K562 (cell line): Measurements from ENCODE around the gene SFN. TPM values are rescaled to one million over a fixed set of nuclear protein-coding genes. Genes with fewer than 3 reads are reported as not detected.
A peak's percentile ranks its signal among the peaks of the same experiment; 100 is the strongest.

Source experiments
- BHLHE40 ChIP-seq: IDR thresholded peaks from 2 replicates; pipeline ENCODE4 v1.6.1; 2011; ENCODE audit warnings: low read length, improper control_type of control experiment
- CLOCK ChIP-seq: fragments of 250-450 bp; sonication (Bioruptor Pico); IDR thresholded peaks from 2 replicates; pipeline ENCODE4 v1.4.0; 2020; ENCODE audit warnings: mild to moderate bottlenecking, moderate library complexity, borderline replicate concordance
- GABPB1 ChIP-seq: sonication (generic); formaldehyde crosslinking; IDR thresholded peaks from 2 replicates; pipeline ENCODE4 v1.8.0; 2022; ENCODE audit warnings: mild to moderate bottlenecking, missing genetic modification reagents
- ILK ChIP-seq: fragments of 450-650 bp; IDR thresholded peaks from 2 replicates; pipeline ENCODE4 v1.6.1; 2016; ENCODE audit warnings: missing genetic modification characterization, low read depth, mild to moderate bottlenecking, missing compliant biosample characterization, moderate library complexity, borderline replicate concordance
- PRDM10 ChIP-seq: fragments of 450-650 bp; IDR thresholded peaks from 2 replicates; pipeline ENCODE4 v1.6.1; 2018; ENCODE audit not compliant: partially characterized antibody
- SNRNP70 ChIP-seq: fragments of 200-400 bp; formaldehyde crosslinking; optimal IDR thresholded peaks from 2 replicates; pipeline ENCODE3; 2017; ENCODE audit warnings: low read depth, low read length
- SRSF3 ChIP-seq: fragments of 200-400 bp; formaldehyde crosslinking; IDR thresholded peaks from 2 replicates; pipeline ENCODE4 v1.6.1; 2016; ENCODE audit warnings: mild to moderate bottlenecking, low read length, moderate library complexity; ENCODE audit not compliant: insufficient read depth
- USF1 ChIP-seq: sonication (generic); formaldehyde crosslinking; IDR thresholded peaks from 2 replicates; pipeline ENCODE4 v1.9.0; 2022; ENCODE audit warnings: mild to moderate bottlenecking, missing genetic modification reagents
- ZNF407 ChIP-seq: fragments of 450-650 bp; IDR thresholded peaks from 2 replicates; pipeline ENCODE4 v1.6.1; 2016; ENCODE audit warnings: low read depth
- polyA plus RNA-seq, 8 experiments: library from polyadenylated mRNA; depleted of rRNA in 4 of 8; stranded (reverse) in 5 of 8; unstranded in 3 of 8; fragments of >200 nt; fragmentation: Nextera tagmentation in 2 of 8; fragmentation: Illumina TruSeq in 1 of 8; extraction: Ambion mirVana in 2 of 8; extraction: Trizol in 1 of 8; gene quantifications; 2 replicates each; pipeline versions ENCODE4 v1.2.1 to v1.2.3, GENCODE V29; 2011 to 2014; ENCODE audit warnings: inconsistent platforms in 1 of 8, missing spikeins in 1 of 8
- total RNA-seq, 7 experiments: library from RNA; depleted of rRNA in 6 of 7; stranded (reverse); fragments of >200 nt in 6 of 7; fragmentation: Illumina TruSeq in 2 of 7; extraction: Trizol in 2 of 7; gene quantifications; 2 replicates each; pipeline versions ENCODE4 v1.2.1 to v1.2.3, GENCODE V29; 2011 to 2021; ENCODE audit warnings: low replicate concordance in 1 of 7

SFN gene
- total and polyA plus RNA-seq, 9 of the 15 experiments (the other 6 are each of a cell fraction or from before 2014, with no cell fraction given) = 0.10 to 3.8 (median 2.0) TPM

- 0 out of 2 replicates have a peak, but pooled peaks have one; percentile 45 for TF ChIP-seq USF1 (CRISPR knock-in tag)
- no peak for TF ChIP-seq ILK (tag)
- no peak for TF ChIP-seq SRSF3
- TF ChIP-seq GABPB1 (CRISPR knock-in tag) = peak; percentile 21; the same call in 1 of the 2 replicates
- no peak for TF ChIP-seq PRDM10
- no peak for TF ChIP-seq CLOCK
- no peak for TF ChIP-seq ZNF407
- 0 out of 2 replicates have a peak, but pooled peaks have one; percentile 7 for TF ChIP-seq BHLHE40
- TF ChIP-seq SNRNP70 = no peak
Measured at GRCh38 chr1:26862781-26863684, at the start of gene SFN (continued).
